MM.1S (cell line): ENCODE results near the gene VTI1B.
A peak's percentile ranks its signal among the peaks of the same experiment; 100 is the strongest.

Experiments
- DNase-seq: peaks from one replicate; pipeline ENCODE4 v3.0.0-alpha.2; 2015
- H2AFZ ChIP-seq: fragments of 300-600 bp; sonication (generic); 2 replicates; pipeline ENCODE4 v1.6.0; 2016; ENCODE audit warnings: antibody characterized with exemption, low read length
- H3F3A ChIP-seq: fragments of 300-600 bp; sonication (generic); 2 replicates; pipeline ENCODE4 v1.6.1; 2016; ENCODE audit warnings: mild to moderate bottlenecking, antibody characterized with exemption, low read length, moderate library complexity, mixed read lengths; ENCODE audit not compliant: insufficient read depth
- H3K27ac ChIP-seq: fragments of 300-600 bp; sonication (generic); 2 replicates; pipeline ENCODE4 v1.5.1; 2016; ENCODE audit warnings: mild to moderate bottlenecking, low read length
- H3K27me3 ChIP-seq: fragments of 300-600 bp; sonication (generic); replicated peaks from 2 replicates; pipeline ENCODE4 v1.6.0; 2016; ENCODE audit warnings: low read length; ENCODE audit not compliant: insufficient read depth
- H3K36me3 ChIP-seq: fragments of 300-600 bp; sonication (generic); replicated peaks from 2 replicates; pipeline ENCODE4 v1.6.1; 2016; ENCODE audit warnings: mild to moderate bottlenecking, low read length, mixed read lengths; ENCODE audit not compliant: insufficient read depth
- H3K4me1 ChIP-seq: fragments of 300-600 bp; sonication (generic); 2 replicates; pipeline ENCODE4 v1.6.1; 2016; ENCODE audit warnings: low read length, mixed read lengths
- H3K4me2 ChIP-seq: fragments of 300-600 bp; sonication (generic); 2 replicates; pipeline ENCODE4 v1.6.0; 2016; ENCODE audit warnings: low read depth, low read length
- H3K4me3 ChIP-seq: fragments of 300-600 bp; sonication (generic); 2 replicates; pipeline ENCODE4 v1.5.1; 2016; ENCODE audit warnings: low read length, mixed read lengths
- H3K79me2 ChIP-seq: fragments of 300-600 bp; sonication (generic); 2 replicates; pipeline ENCODE4 v1.6.1; 2016; ENCODE audit warnings: mixed run types, low read length, mixed read lengths
- H3K9ac ChIP-seq: fragments of 300-600 bp; sonication (generic); 2 replicates; pipeline ENCODE4 v1.6.1; 2016; ENCODE audit warnings: low read length, mixed read lengths
- H3K9me2 ChIP-seq: fragments of 300-600 bp; sonication (generic); replicated peaks from 2 replicates; pipeline ENCODE4 v1.6.1; 2016; ENCODE audit warnings: mild to moderate bottlenecking, low read length, mixed read lengths; ENCODE audit not compliant: insufficient read depth
- H3K9me3 ChIP-seq: fragments of 300-600 bp; sonication (generic); replicated peaks from 2 replicates; pipeline ENCODE4 v1.6.1; 2016; ENCODE audit warnings: mild to moderate bottlenecking, low read length, mixed read lengths; ENCODE audit not compliant: insufficient read depth
- H4K20me1 ChIP-seq: fragments of 300-600 bp; sonication (generic); 2 replicates; pipeline ENCODE4 v1.6.1; 2016; ENCODE audit warnings: mild to moderate bottlenecking, low read length, moderate library complexity, mixed read lengths; ENCODE audit not compliant: insufficient read depth
- EZH2 ChIP-seq: fragments of 300-600 bp; sonication (generic); optimal IDR thresholded peaks from 2 replicates; pipeline ENCODE3; 2017; ENCODE audit warnings: low read depth, mild to moderate bottlenecking, antibody characterized with exemption, low read length, mixed read lengths
- EZH2phosphoT487 ChIP-seq: fragments of 300-600 bp; sonication (generic); IDR thresholded peaks from 2 replicates; pipeline ENCODE4 v1.6.1; 2018; ENCODE audit warnings: antibody characterized with exemption, low read length
- TF ChIP-seq, protein P1 (sequence below): fragments of 300-600 bp; sonication (generic); IDR thresholded peaks from 2 replicates; pipeline ENCODE4 v1.5.1; 2016; ENCODE audit warnings: antibody characterized with exemption, low read length, mixed read lengths

The VTI1B gene

GRCh38 chr14:67674480-67675218 lies at the start of gene VTI1B:
Gene VTI1B, minus strand, starts transcription at chr14:67674632. Its CDS starts 143 bp downstream, at chr14:67674489.
- H3K4me2 ChIP-seq: peak within 1 kb of the TSS; percentile 87
- H3K4me1 ChIP-seq: 0 out of 2 replicates have a peak, but pooled peaks cover 5% of the 10 kb centered on the region
- peak within 1 kb of the TSS; percentile 94 for H3K9ac ChIP-seq
- TF ChIP-seq, protein P1, sequence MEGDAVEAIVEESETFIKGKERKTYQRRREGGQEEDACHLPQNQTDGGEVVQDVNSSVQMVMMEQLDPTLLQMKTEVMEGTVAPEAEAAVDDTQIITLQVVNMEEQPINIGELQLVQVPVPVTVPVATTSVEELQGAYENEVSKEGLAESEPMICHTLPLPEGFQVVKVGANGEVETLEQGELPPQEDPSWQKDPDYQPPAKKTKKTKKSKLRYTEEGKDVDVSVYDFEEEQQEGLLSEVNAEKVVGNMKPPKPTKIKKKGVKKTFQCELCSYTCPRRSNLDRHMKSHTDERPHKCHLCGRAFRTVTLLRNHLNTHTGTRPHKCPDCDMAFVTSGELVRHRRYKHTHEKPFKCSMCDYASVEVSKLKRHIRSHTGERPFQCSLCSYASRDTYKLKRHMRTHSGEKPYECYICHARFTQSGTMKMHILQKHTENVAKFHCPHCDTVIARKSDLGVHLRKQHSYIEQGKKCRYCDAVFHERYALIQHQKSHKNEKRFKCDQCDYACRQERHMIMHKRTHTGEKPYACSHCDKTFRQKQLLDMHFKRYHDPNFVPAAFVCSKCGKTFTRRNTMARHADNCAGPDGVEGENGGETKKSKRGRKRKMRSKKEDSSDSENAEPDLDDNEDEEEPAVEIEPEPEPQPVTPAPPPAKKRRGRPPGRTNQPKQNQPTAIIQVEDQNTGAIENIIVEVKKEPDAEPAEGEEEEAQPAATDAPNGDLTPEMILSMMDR: no peak
- no peak for TF ChIP-seq EZH2phosphoT487
- no peak for TF ChIP-seq EZH2
- no peaks in the 10 kb centered on the region for H3K9me2 ChIP-seq
- H3K27ac ChIP-seq: peak within 1 kb of the TSS; percentile 82; the same call in 1 of the 2 replicates
- peak; percentile 56 for DNase-seq
- no peaks in the 10 kb centered on the region for H3F3A ChIP-seq
- H3K4me3 ChIP-seq: peak within 1 kb of the TSS; percentile 74
- H3K9me3 ChIP-seq: no peaks in the 10 kb centered on the region
- no peaks in the 10 kb centered on the region for H4K20me1 ChIP-seq
- no peaks in the 10 kb centered on the region for H3K36me3 ChIP-seq
- H3K27me3 ChIP-seq: no peaks in the 10 kb centered on the region
- H3K79me2 ChIP-seq: peaks cover 16% of the 10 kb centered on the region
- peak within 1 kb of the TSS; percentile 70 for H2AFZ ChIP-seq

- H3K9me3 ChIP-seq: no peaks in the 10 kb centered on the region
- no peaks in the 10 kb centered on the region for H3K9me2 ChIP-seq
- no peak overlapping the region for H3K4me2 ChIP-seq
- H3K27ac ChIP-seq: no peak overlapping the region
- no peak for DNase-seq
- no peaks in the 10 kb centered on the region for H4K20me1 ChIP-seq
- H3F3A ChIP-seq: 0 out of 2 replicates have a peak, but pooled peaks cover 5% of the 10 kb centered on the region
- H3K9ac ChIP-seq: no peak overlapping the region
- no peak overlapping the region for H2AFZ ChIP-seq
- no peaks in the 10 kb centered on the region for H3K36me3 ChIP-seq
- no peaks in the 10 kb centered on the region for H3K27me3 ChIP-seq
- no peaks in the 10 kb centered on the region for H3K79me2 ChIP-seq
- peaks cover 10% of the 10 kb centered on the region for H3K4me1 ChIP-seq
- no peak overlapping the region for H3K4me3 ChIP-seq
- no peak for TF ChIP-seq EZH2
- no peak for TF ChIP-seq EZH2phosphoT487
- TF ChIP-seq, protein P1: no peak
Measured at GRCh38 chr14:67722293-67722692, 47.9 kb upstream of the VTI1B start.

DNA sequence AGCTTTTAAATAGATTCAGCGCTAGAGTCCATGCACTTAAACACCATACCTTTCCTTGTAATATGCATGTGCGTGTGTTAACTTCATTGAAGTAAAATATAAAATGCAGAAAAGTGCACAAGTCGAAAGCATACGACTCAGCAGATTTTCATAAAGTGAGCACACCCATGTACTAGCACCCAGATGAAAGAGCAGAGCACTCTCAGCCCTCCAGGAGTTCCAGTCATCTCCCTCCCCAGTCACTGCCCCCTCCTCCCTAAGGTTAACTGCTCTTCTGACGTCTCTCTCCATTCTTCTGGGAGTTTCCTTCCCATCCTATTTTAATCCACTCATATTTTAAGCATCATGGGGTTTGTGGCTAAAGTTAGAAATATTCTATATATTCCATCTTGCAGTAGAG lies 47.4 kb upstream of the VTI1B start:
- DNase-seq: no peak
- Histone ChIP-seq H3K79me2 (no peaks in the 10 kb centered on the region), H3K9ac (no peak overlapping the region), H3K9me2 (no peaks in the 10 kb centered on the region), H3K4me3 (no peak overlapping the region), H2AFZ (no peak overlapping the region), H3K36me3 (no peaks in the 10 kb centered on the region), H3K4me1 (peaks cover 10% of the 10 kb centered on the region), H3K9me3 (no peaks in the 10 kb centered on the region), H4K20me1 (no peaks in the 10 kb centered on the region), H3K27ac (no peak overlapping the region), H3K4me2 (no peak overlapping the region), H3F3A (0 out of 2 replicates have a peak, but pooled peaks cover 5% of the 10 kb centered on the region), H3K27me3 (no peaks in the 10 kb centered on the region)
- TF ChIP-seq EZH2 (no peak), EZH2phosphoT487 (no peak)
- TF ChIP-seq, protein P1: no peak
